Adrenal gland (tissue), 5 donors: ENCODE data around the gene MAP3K2.

Experiments used
- POLR2A ChIP-seq, 2 donors: fragments of 450-650 bp; IDR thresholded peaks; one replicate each; pipeline ENCODE4 v1.6.1; 2017; ENCODE audit warnings: antibody characterized with exemption in 2 of 2, mild to moderate bottlenecking in 2 of 2, moderate library complexity in 1 of 2
- TF ChIP-seq, protein P1 (sequence below), 6 experiments: fragments of 450-650 bp in 4 of 6; fragments of 200-600 bp in 2 of 6; sonication (generic) in 1 of 6; IDR thresholded peaks; 1 replicate in 5 of 6; 2 replicates in 1 of 6; pipeline versions ENCODE4 v1.5.1 to v1.8.0; 2016 to 2021; ENCODE audit warnings: antibody characterized with exemption in 6 of 6, mild to moderate bottlenecking in 2 of 6, moderate library complexity in 1 of 6
- donor health status: DM: no; HTN: no; CAD: no.

GRCh38 chr2:127256381-127256780 lies 131.4 kb downstream of the MAP3K2 start:
- TF ChIP-seq, protein P1, sequence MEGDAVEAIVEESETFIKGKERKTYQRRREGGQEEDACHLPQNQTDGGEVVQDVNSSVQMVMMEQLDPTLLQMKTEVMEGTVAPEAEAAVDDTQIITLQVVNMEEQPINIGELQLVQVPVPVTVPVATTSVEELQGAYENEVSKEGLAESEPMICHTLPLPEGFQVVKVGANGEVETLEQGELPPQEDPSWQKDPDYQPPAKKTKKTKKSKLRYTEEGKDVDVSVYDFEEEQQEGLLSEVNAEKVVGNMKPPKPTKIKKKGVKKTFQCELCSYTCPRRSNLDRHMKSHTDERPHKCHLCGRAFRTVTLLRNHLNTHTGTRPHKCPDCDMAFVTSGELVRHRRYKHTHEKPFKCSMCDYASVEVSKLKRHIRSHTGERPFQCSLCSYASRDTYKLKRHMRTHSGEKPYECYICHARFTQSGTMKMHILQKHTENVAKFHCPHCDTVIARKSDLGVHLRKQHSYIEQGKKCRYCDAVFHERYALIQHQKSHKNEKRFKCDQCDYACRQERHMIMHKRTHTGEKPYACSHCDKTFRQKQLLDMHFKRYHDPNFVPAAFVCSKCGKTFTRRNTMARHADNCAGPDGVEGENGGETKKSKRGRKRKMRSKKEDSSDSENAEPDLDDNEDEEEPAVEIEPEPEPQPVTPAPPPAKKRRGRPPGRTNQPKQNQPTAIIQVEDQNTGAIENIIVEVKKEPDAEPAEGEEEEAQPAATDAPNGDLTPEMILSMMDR (IDR thresholded peaks at IDR 0.05) = no peak
- no peak for TF ChIP-seq POLR2A (IDR thresholded peaks at IDR 0.05)
